Thoracic aorta (tissue), 2 donors: ENCODE data around the gene NLRP3. TPM values are rescaled to one million over a fixed set of nuclear protein-coding genes. Genes with fewer than 3 reads are reported as not detected.

Source experiments
- ATAC-seq: fragments of 150-250 bp; one replicate; pipeline ENCODE4 v1.8.0; 2017; ENCODE audit warnings: low read depth; ENCODE audit not compliant: insufficient number of reproducible peaks, low FRiP score
- DNase-seq: peaks from one replicate; pipeline ENCODE4 v3.0.0-alpha.2; 2020; ENCODE audit warnings: low spot score
- H3K27ac ChIP-seq, 2 donors: fragments of 200-600 bp; sonication (generic); 1 replicate in 1 of 2; 2 replicates in 1 of 2; pipeline ENCODE4 v1.5.1; 2016; ENCODE audit warnings: mild to moderate bottlenecking in 2 of 2, moderate library complexity in 2 of 2
- H3K27me3 ChIP-seq: fragments of 200-600 bp; sonication (generic); replicated peaks from 2 replicates; pipeline ENCODE4 v1.6.0; 2016; ENCODE audit warnings: mild to moderate bottlenecking; ENCODE audit not compliant: insufficient read depth
- H3K36me3 ChIP-seq: fragments of 200-600 bp; sonication (generic); one replicate; pipeline ENCODE4 v1.5.1; 2016
- H3K4me1 ChIP-seq, 2 donors: fragments of 200-600 bp; sonication (generic); 1 replicate in 1 of 2; 2 replicates in 1 of 2; pipeline versions ENCODE4 v1.5.1 to v1.6.0; 2016; ENCODE audit warnings: low read depth in 2 of 2, mild to moderate bottlenecking in 1 of 2; ENCODE audit not compliant: control insufficient read depth in 1 of 2
- H3K4me3 ChIP-seq: fragments of 200-600 bp; sonication (generic); 2 replicates; pipeline ENCODE4 v1.5.1; 2016; ENCODE audit warnings: mild to moderate bottlenecking
- H3K9me3 ChIP-seq: fragments of 200-600 bp; sonication (generic); 2 replicates; pipeline ENCODE4 v1.5.1; 2016
- total RNA-seq, 2 donors: library from RNA; depleted of rRNA; stranded (reverse); fragments of >200 nt; gene quantifications; one replicate each; pipeline versions ENCODE4 v1.1.0 to v1.2.3, GENCODE V29; 2016
- TF ChIP-seq, protein P1 (sequence below): fragments of 200-600 bp; sonication (generic); IDR thresholded peaks from one replicate; pipeline ENCODE4 v1.5.1; 2019; ENCODE audit warnings: antibody characterized with exemption

Gene NLRP3
- total RNA-seq, 2 donors from 2014 or later: 5.1 to 8.9 TPM

DNA sequence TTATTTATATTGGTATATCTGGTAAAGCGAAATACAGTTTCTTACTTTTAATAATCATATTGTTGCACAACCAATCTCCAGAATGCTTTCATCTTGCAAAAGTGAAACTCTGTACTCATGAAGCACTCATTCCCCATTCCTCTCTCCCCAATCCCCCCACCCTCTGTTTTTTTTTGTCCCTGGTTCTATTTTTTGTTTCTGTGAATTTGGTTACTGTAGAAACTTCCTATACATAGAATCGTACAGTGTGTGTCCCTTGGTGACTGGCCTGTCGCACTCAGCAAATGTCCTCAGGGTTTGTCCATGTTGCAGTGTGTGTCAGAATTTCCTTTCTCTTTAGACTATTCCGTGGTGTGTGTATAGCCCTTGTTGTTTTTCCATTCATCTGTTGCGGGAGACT is 7.9 kb upstream of the NLRP3 start:
- no peak for ATAC-seq
- TF ChIP-seq, protein P1, sequence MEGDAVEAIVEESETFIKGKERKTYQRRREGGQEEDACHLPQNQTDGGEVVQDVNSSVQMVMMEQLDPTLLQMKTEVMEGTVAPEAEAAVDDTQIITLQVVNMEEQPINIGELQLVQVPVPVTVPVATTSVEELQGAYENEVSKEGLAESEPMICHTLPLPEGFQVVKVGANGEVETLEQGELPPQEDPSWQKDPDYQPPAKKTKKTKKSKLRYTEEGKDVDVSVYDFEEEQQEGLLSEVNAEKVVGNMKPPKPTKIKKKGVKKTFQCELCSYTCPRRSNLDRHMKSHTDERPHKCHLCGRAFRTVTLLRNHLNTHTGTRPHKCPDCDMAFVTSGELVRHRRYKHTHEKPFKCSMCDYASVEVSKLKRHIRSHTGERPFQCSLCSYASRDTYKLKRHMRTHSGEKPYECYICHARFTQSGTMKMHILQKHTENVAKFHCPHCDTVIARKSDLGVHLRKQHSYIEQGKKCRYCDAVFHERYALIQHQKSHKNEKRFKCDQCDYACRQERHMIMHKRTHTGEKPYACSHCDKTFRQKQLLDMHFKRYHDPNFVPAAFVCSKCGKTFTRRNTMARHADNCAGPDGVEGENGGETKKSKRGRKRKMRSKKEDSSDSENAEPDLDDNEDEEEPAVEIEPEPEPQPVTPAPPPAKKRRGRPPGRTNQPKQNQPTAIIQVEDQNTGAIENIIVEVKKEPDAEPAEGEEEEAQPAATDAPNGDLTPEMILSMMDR: no peak
- Histone ChIP-seq H3K4me1 (no peaks in the 10 kb centered on the region), H3K27ac (no peak overlapping the region), H3K9me3 (no peaks in the 10 kb centered on the region), H3K27me3 (no peaks in the 10 kb centered on the region), H3K4me3 (no peak overlapping the region), H3K36me3 (no peaks in the 10 kb centered on the region)
- no peak for DNase-seq

DNA sequence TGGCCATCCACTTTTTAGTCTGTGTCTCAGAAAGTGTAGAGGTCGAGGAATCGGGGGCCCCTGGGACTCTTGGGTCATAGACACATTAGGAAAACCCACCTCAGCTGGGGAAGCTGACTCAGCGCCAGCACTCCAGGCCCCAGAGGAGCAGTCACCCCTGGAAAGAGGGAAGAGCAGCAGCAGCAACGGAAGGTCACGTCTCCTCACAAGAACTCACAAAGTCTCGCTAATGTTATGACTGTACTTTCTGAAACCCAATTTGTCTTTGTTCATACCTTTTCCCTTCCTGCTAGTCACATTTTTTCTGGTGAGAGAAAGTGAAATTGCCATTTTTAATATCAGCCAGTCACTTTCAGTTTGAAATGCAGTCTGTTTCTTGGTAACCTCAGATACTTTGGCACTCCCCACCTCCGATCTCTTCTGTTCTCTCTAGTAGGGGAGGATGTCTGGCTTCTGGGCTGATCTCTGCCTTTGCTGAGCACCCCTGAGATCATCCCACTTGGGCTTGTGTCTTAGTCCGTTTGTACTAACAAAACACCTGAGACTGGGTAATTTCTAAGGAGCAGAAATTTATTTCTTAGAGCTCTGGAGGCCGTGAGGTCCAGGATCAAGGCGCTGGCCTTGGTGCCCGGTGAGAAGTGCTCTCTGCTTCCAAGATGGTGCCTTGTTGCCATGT is 6.0 kb upstream of the NLRP3 start:
- Histone ChIP-seq H3K27ac (no peak overlapping the region), H3K4me1 (no peaks in the 10 kb centered on the region), H3K9me3 (no peaks in the 10 kb centered on the region), H3K36me3 (no peaks in the 10 kb centered on the region), H3K27me3 (no peaks in the 10 kb centered on the region), H3K4me3 (peak overlapping the region; percentile 2)
- no peak for DNase-seq
- TF ChIP-seq, protein P1: no peak
- ATAC-seq: no peak

GRCh38 chr1:247411621-247412327 is 4.2 kb upstream of the NLRP3 start:
- no peaks in the 10 kb centered on the region for H3K27me3 ChIP-seq
- no peak for ATAC-seq
- no peaks in the 10 kb centered on the region for H3K9me3 ChIP-seq
- H3K4me3 ChIP-seq: no peak overlapping the region
- no peaks in the 10 kb centered on the region for H3K4me1 ChIP-seq
- no peak overlapping the region for H3K27ac ChIP-seq
- TF ChIP-seq, protein P1: no peak
- no peak for DNase-seq
- no peaks in the 10 kb centered on the region for H3K36me3 ChIP-seq

- DNase-seq (no peak), ATAC-seq (no peak)
- Histone ChIP-seq H3K27ac (no peak overlapping the region), H3K4me1 (no peaks in the 10 kb centered on the region), H3K9me3 (no peaks in the 10 kb centered on the region), H3K27me3 (no peaks in the 10 kb centered on the region), H3K4me3 (no peak overlapping the region), H3K36me3 (no peaks in the 10 kb centered on the region)
- TF ChIP-seq, protein P1: no peak
Measured at GRCh38 chr1:247417831-247418230, 1.9 kb downstream of the NLRP3 start.

- ATAC-seq (no peak), DNase-seq (no peak)
- TF ChIP-seq, protein P1: no peak
- no peaks in the 10 kb centered on the region for H3K27me3 ChIP-seq
- no peak overlapping the region for H3K4me3 ChIP-seq
- H3K4me1 ChIP-seq: no peaks in the 10 kb centered on the region
- H3K27ac ChIP-seq: no peak overlapping the region
- H3K36me3 ChIP-seq: no peaks in the 10 kb centered on the region
- no peaks in the 10 kb centered on the region for H3K9me3 ChIP-seq
Measured at GRCh38 chr1:247419336-247419735, 3.4 kb downstream of the NLRP3 start.
